Neural crest cell (in vitro differentiated cells): ENCODE data around the gene PKDREJ. TPM values are rescaled to one million over a fixed set of nuclear protein-coding genes. Genes with fewer than 3 reads are reported as not detected.

ENCODE experiments used
- DNase-seq: peaks from one replicate; pipeline ENCODE4 v3.0.0; 2021; ENCODE audit warnings: low read depth, mixed read lengths, low spot score
- H3K27ac Mint-ChIP-seq: one replicate; pipeline ENCODE4 v1.8.0; 2021; ENCODE audit warnings: mild to moderate bottlenecking, mixed read lengths; ENCODE audit not compliant: unreplicated experiment
- H3K27me3 Mint-ChIP-seq: 2 replicates; pipeline ENCODE4 v1.8.0; 2021; ENCODE audit warnings: low read depth, mild to moderate bottlenecking, mixed read lengths
- H3K36me3 Mint-ChIP-seq: 2 replicates; pipeline ENCODE4 v1.8.0; 2021; ENCODE audit warnings: low read depth, mild to moderate bottlenecking, mixed read lengths
- H3K4me1 Mint-ChIP-seq: 2 replicates; pipeline ENCODE4 v1.8.0; 2021; ENCODE audit warnings: mixed read lengths
- H3K4me3 Mint-ChIP-seq: one replicate; pipeline ENCODE4 v1.8.0; 2021; ENCODE audit warnings: mild to moderate bottlenecking, mixed read lengths
- H3K9me3 Mint-ChIP-seq: 2 replicates; pipeline ENCODE4 v1.8.0; 2021; ENCODE audit warnings: mixed read lengths
- total RNA-seq: library from RNA; stranded (reverse); gene quantifications from 2 replicates; pipeline ENCODE4 v1.2.1, GENCODE V29; 2021
- TF ChIP-seq, protein P1 (sequence below): fragments of 200-600 bp; sonication (generic); conservative IDR thresholded peaks from 2 replicates; pipeline ENCODE4 v1.5.0; 2021; ENCODE audit warnings: antibody characterized with exemption, mild to moderate bottlenecking

The PKDREJ gene
- total RNA-seq, 1 donor from 2014 or later, result 0.02 TPM

DNA sequence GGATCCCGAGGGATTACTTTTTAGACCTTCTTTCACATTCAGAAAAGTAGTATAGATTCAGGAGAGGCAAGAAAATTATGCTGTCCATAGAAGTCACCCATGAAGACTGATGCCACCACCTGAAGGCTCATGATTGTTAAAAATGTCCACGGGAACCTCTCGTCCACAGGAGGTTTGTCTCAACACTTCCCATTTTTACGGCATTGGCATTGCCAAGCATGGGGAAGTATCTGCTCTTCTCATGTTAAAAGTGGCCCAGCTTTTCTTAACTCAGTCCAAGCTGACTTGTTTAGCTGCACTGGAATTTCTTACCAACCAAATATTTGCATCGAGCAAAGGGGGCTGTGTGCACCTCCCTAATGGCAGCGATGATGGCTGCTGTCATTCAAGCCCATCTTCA, 22.6 kb downstream of the PKDREJ start:
- TF ChIP-seq, protein P1, sequence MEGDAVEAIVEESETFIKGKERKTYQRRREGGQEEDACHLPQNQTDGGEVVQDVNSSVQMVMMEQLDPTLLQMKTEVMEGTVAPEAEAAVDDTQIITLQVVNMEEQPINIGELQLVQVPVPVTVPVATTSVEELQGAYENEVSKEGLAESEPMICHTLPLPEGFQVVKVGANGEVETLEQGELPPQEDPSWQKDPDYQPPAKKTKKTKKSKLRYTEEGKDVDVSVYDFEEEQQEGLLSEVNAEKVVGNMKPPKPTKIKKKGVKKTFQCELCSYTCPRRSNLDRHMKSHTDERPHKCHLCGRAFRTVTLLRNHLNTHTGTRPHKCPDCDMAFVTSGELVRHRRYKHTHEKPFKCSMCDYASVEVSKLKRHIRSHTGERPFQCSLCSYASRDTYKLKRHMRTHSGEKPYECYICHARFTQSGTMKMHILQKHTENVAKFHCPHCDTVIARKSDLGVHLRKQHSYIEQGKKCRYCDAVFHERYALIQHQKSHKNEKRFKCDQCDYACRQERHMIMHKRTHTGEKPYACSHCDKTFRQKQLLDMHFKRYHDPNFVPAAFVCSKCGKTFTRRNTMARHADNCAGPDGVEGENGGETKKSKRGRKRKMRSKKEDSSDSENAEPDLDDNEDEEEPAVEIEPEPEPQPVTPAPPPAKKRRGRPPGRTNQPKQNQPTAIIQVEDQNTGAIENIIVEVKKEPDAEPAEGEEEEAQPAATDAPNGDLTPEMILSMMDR, result no peak
- no peak for DNase-seq
- no peaks in the 10 kb centered on the region for H3K4me1 Mint-ChIP-seq
- no peak overlapping the region for H3K4me3 Mint-ChIP-seq
- no peak overlapping the region for H3K27ac Mint-ChIP-seq
- H3K27me3 Mint-ChIP-seq, result no peaks in the 10 kb centered on the region
- no peaks in the 10 kb centered on the region for H3K36me3 Mint-ChIP-seq
- no peaks in the 10 kb centered on the region for H3K9me3 Mint-ChIP-seq

DNA sequence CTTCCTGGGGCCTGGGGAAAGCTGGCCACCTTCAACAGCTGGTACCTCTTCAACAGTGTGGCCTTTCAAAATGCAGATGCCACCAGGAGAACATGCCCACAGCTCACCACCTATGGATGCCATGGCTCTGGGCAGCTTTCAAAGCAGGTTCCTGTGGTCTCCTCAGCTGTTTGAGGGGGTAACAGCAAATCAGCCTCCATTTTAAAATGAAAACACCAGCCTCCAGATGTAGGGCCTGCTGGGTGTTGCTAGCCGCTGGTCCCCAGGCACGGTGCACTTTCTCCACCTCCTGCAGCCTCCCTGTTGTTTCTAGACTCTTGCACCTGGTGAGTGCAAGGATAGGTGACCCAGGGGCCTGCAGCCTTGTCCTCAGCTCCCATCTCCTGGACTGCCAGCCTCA, 23.1 kb downstream of the PKDREJ start:
- no peak for DNase-seq
- Mint-ChIP-seq H3K27ac (no peak overlapping the region), H3K4me1 (no peaks in the 10 kb centered on the region), H3K9me3 (no peaks in the 10 kb centered on the region), H3K4me3 (no peak overlapping the region), H3K36me3 (no peaks in the 10 kb centered on the region), H3K27me3 (no peaks in the 10 kb centered on the region)
- TF ChIP-seq, protein P1, result no peak

DNA sequence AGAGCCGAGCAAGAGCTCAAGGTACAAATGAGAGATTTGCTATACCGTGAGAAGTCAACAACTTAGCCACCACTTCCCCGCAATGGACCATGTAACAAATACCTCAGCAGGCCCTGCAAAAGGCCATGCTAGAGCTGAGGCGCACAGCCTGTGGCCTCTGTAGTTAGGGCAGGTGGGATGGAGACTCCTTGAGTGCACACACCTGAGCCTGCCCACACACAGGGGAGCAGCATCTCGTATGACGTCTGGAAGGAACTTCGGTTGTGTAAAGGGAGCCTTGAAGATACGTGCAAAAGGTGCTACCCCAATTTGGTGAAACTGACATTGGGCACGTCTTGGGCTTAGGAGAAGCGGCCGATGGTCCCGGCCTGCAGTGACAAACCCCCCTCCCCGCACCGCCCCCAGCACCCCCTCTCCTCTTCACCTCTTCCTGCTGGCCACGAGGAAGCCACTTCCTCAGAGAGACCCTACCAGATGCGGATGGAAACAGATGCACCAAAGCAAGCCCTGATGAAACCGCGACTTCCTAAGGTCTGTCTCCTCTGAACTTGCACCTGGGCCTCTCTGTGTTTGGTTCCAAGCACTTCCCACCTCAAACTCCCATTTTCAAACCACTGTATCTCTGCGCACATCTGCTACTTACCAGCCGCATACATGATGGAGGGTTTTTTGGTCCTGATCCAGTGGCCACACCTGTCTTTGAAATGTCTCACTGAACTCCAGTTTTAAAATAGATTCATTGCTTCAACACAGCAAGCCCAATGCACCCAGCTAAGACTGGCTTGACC, 23.7 kb downstream of the PKDREJ start:
- DNase-seq, result no peak
- Mint-ChIP-seq H3K4me3 (no peak overlapping the region), H3K27me3 (no peaks in the 10 kb centered on the region), H3K27ac (no peak overlapping the region), H3K4me1 (no peaks in the 10 kb centered on the region), H3K36me3 (no peaks in the 10 kb centered on the region), H3K9me3 (no peaks in the 10 kb centered on the region)
- TF ChIP-seq, protein P1, result no peak

DNA sequence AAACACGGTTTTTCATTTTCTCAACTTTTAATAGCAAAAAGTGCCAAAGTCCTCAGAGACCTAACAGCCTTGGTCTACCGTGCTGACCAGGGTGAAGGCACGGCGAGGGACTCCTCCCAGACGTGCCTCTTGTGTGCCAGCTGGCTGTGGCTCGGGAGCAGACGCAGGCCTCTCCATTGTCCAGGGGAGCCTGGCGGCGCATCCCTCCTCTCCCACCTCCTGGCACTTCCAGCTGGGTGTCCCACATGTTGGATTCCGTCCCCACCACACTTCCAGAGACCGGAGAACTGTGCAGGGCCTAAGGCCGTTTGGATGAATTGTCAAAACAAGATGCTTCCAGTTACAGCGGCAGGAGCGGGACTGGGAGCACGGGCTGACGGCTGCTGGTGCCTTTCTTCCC, 24.6 kb downstream of the PKDREJ start:
- H3K4me1 Mint-ChIP-seq, result no peaks in the 10 kb centered on the region
- no peak overlapping the region for H3K4me3 Mint-ChIP-seq
- DNase-seq, result no peak
- no peaks in the 10 kb centered on the region for H3K27me3 Mint-ChIP-seq
- TF ChIP-seq, protein P1, result no peak
- no peaks in the 10 kb centered on the region for H3K36me3 Mint-ChIP-seq
- no peaks in the 10 kb centered on the region for H3K9me3 Mint-ChIP-seq
- no peak overlapping the region for H3K27ac Mint-ChIP-seq

DNA sequence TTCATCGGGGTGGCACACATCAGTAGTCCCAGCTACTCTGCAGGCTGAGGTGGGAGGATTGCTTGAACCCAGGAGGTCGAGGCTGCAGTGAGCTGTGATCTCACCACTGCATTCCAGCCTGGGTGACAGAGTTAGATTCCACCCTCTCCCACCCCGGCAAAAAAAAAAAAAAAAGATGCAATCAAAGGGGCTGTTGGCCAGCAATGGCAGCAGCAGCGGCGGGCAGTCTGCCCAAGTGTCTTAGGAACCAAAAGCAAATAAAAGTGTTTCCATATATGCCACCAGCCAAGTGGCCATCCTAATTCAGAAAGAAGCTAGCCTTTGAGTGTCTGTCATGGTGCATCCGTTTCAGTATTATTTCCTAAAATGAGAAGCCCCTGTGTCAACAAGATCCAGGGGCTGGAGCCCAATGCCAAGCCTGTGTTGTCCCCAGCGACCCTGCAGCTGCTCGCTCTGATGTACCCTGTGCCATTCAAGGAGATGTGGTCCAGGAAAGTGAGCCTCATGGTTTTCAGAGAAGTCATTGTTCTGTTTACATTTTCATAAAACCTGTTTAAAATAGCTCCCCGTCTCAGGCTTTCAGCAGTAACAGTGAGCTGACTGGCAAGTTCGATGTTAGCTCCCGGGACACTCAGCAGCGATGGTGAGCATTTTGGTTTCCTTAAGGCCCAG, 25.6 kb downstream of the PKDREJ start:
- Mint-ChIP-seq H3K4me1 (peaks cover 4% of the 10 kb centered on the region), H3K27me3 (no peaks in the 10 kb centered on the region), H3K36me3 (no peaks in the 10 kb centered on the region), H3K27ac (no peak overlapping the region), H3K4me3 (no peak overlapping the region), H3K9me3 (no peaks in the 10 kb centered on the region)
- TF ChIP-seq, protein P1, result no peak
- DNase-seq, result no peak
